WTC11 (cell line): ENCODE data around the gene KCNB1. TPM values are rescaled to one million over a fixed set of nuclear protein-coding genes. Genes with fewer than 3 reads are reported as not detected.

ENCODE experiments used
- ATAC-seq: fragments of 200-7000 bp; cut with Tn5 transposase; 2 replicates; pipeline ENCODE4 v1.10.0; 2021; ENCODE audit warnings: mild to moderate bottlenecking, moderate library complexity
- CTCF ChIA-PET: fragments of 300-600 bp; sonication (Branson Sonifier 250); formaldehyde crosslinking; loops from one replicate; lab custom pipeline; 2021; ENCODE audit warnings: antibody characterized with exemption; lab: Charles Lee
- POLR2A ChIA-PET: fragments of 350-600 bp; sonication (Branson Sonifier 250); formaldehyde crosslinking; loops from one replicate; lab custom pipeline; 2021; ENCODE audit warnings: antibody characterized with exemption; lab: Charles Lee
- DNase-seq: peaks from one replicate; pipeline ENCODE4 v3.0.0; 2021; ENCODE audit warnings: low spot score
- H3K27ac Mint-ChIP-seq: 2 replicates; pipeline ENCODE4 v1.8.0; 2021; ENCODE audit warnings: mixed read lengths
- H3K27me3 Mint-ChIP-seq: 2 replicates; pipeline ENCODE4 v1.8.0; 2021; ENCODE audit warnings: low read depth, mild to moderate bottlenecking, moderate library complexity, mixed read lengths
- H3K36me3 Mint-ChIP-seq: 2 replicates; pipeline ENCODE4 v1.8.0; 2021; ENCODE audit warnings: mixed read lengths
- H3K4me1 Mint-ChIP-seq: 2 replicates; pipeline ENCODE4 v1.8.0; 2022; ENCODE audit warnings: mixed read lengths
- H3K4me3 Mint-ChIP-seq: 2 replicates; pipeline ENCODE4 v1.8.0; 2021; ENCODE audit warnings: mild to moderate bottlenecking, moderate library complexity, mixed read lengths
- H3K9me3 Mint-ChIP-seq: 2 replicates; pipeline ENCODE4 v1.8.0; 2021; ENCODE audit warnings: mixed read lengths
- AFF4 ChIP-seq: sonication (generic); formaldehyde crosslinking; IDR thresholded peaks from 2 replicates; pipeline ENCODE4 v1.8.1; 2023; ENCODE audit warnings: mild to moderate bottlenecking, missing genetic modification reagents, borderline replicate concordance
- ATF1 ChIP-seq: sonication (generic); formaldehyde crosslinking; IDR thresholded peaks from 2 replicates; pipeline ENCODE4 v1.8.1; 2023; ENCODE audit warnings: mild to moderate bottlenecking, moderate library complexity, missing genetic modification reagents
- ATF3 ChIP-seq: sonication (generic); formaldehyde crosslinking; conservative IDR thresholded peaks from 2 replicates; pipeline ENCODE4 v1.8.1; 2022; ENCODE audit warnings: mild to moderate bottlenecking, missing genetic modification reagents
- E2F4 ChIP-seq: sonication (generic); formaldehyde crosslinking; IDR thresholded peaks from 2 replicates; pipeline ENCODE4 v1.8.1; 2022; ENCODE audit warnings: low read depth, mild to moderate bottlenecking, moderate library complexity, missing genetic modification reagents, borderline replicate concordance
- FOXP1 ChIP-seq: sonication (generic); formaldehyde crosslinking; IDR thresholded peaks from 2 replicates; pipeline ENCODE4 v1.8.0; 2022; ENCODE audit warnings: missing genetic modification reagents, mild to moderate bottlenecking, moderate library complexity, borderline replicate concordance
- FOXP4 ChIP-seq: sonication (generic); formaldehyde crosslinking; IDR thresholded peaks from 2 replicates; pipeline ENCODE4 v1.8.0; 2022; ENCODE audit warnings: mild to moderate bottlenecking, missing genetic modification reagents
- HMGXB4 ChIP-seq: sonication (generic); formaldehyde crosslinking; IDR thresholded peaks from 2 replicates; pipeline ENCODE4 v1.8.1; 2023; ENCODE audit warnings: mild to moderate bottlenecking, moderate library complexity, missing genetic modification reagents
- RELA ChIP-seq: sonication (generic); formaldehyde crosslinking; IDR thresholded peaks from 2 replicates; pipeline ENCODE4 v1.8.1; 2022; ENCODE audit warnings: missing genetic modification reagents, mild to moderate bottlenecking, borderline replicate concordance
- ZNF138 ChIP-seq: sonication (generic); formaldehyde crosslinking; conservative IDR thresholded peaks from 2 replicates; pipeline ENCODE4 v1.8.1; 2022; ENCODE audit warnings: mild to moderate bottlenecking, moderate library complexity, missing genetic modification reagents
- ZNF232 ChIP-seq: sonication (generic); formaldehyde crosslinking; IDR thresholded peaks from 2 replicates; pipeline ENCODE4 v1.8.0; 2022; ENCODE audit warnings: mild to moderate bottlenecking, missing genetic modification reagents
- ZNF532 ChIP-seq: fragments of 250-450 bp; sonication (Bioruptor Pico); IDR thresholded peaks from 2 replicates; pipeline ENCODE4 v1.9.0; 2021; ENCODE audit warnings: mild to moderate bottlenecking, borderline replicate concordance
- total RNA-seq: library from RNA; stranded (reverse); gene quantifications from 3 replicates; pipeline ENCODE4 v1.2.3, GENCODE V29; 2021

The KCNB1 gene
- total RNA-seq, 1 experiment from 2014 or later, result 1.1 TPM

GRCh38 chr20:49529470-49529869 is 47.0 kb upstream of the KCNB1 start (continued):
- TF ChIP-seq HMGXB4 (CRISPR knock-in tag) (no peak), FOXP1 (CRISPR knock-in tag) (no peak), ZNF532 (CRISPR knock-in tag) (no peak), E2F4 (CRISPR knock-in tag) (no peak), ATF1 (CRISPR knock-in tag) (no peak), ATF3 (no peak)

- no peaks in the 10 kb centered on the region for H3K27me3 Mint-ChIP-seq
- H3K27ac Mint-ChIP-seq, result no peak overlapping the region
- H3K4me3 Mint-ChIP-seq, result no peak overlapping the region
- no peaks in the 10 kb centered on the region for H3K4me1 Mint-ChIP-seq
- ChIA-PET POLR2A (no interaction called here), CTCF (no interaction called here)
- H3K36me3 Mint-ChIP-seq, result peaks cover 37% of the 10 kb centered on the region
- peaks cover 7% of the 10 kb centered on the region for H3K9me3 Mint-ChIP-seq
- TF ChIP-seq FOXP4 (CRISPR knock-in tag), result no peak
- no peak for TF ChIP-seq ZNF138 (CRISPR knock-in tag)
- no peak for TF ChIP-seq AFF4 (CRISPR knock-in tag)
- no peak for TF ChIP-seq ZNF232 (CRISPR knock-in tag)
- TF ChIP-seq FOXP1 (CRISPR knock-in tag), result no peak
- no peak for TF ChIP-seq RELA (CRISPR knock-in tag)
- DNase-seq, result no peak
- ATAC-seq, result no peak
Measured at GRCh38 chr20:49526568-49526967, 44.1 kb upstream of the KCNB1 start.
